ENCODE data around the gene LYRM4. TPM values are rescaled to one million over a fixed set of nuclear protein-coding genes. Genes with fewer than 3 reads are reported as not detected.
A peak's percentile ranks its signal among the peaks of the same experiment; 100 is the strongest.

The LYRM4 gene
- polyA plus RNA-seq, 1 donor = 26.7 TPM

DNA sequence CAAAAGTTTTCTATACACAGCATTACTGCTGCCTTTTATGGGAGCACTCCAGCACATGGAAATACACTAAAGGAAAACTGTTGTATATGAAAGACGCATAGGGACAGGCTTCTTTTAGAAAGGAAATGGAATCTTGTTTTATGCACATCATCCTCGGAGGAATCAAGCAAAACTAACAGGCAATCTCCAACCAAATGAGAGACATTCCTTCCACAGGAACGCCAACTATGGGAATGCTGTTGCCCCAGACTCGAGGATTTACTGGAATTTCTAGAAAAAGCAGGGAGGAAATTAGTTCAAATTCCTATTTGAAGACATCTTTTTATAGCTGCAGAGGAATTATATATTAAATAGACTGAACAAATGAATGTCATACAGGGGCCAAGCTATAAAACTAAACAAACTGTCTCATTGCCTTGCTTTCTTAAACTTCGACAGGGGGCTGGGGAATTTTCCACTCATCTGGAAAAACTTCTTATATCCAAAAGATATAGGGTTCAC is 52.2 kb downstream of the LYRM4 start:
- Histone ChIP-seq H3K9me3 (ENCODE audit: control insufficient read depth, low read depth, low read length) (no peaks in the 10 kb centered on the region), H3K4me3 (ENCODE audit: low read length) (no peak overlapping the region), H3K36me3 (ENCODE audit: control insufficient read depth, insufficient read depth, low read length) (peaks cover 9% of the 10 kb centered on the region), H3K27me3 (ENCODE audit: control insufficient read depth, insufficient read depth, low read length) (no peaks in the 10 kb centered on the region), H3K27ac (ENCODE audit: low read length) (no peak overlapping the region), H3K4me1 (ENCODE audit: control insufficient read depth, insufficient read depth, low read length) (peaks cover 19% of the 10 kb centered on the region)
- DNase-seq = peak in 1 of 2 donors; percentile 6
- WGBS (ENCODE audit: insufficient coverage, low lambda C conversion rate) = 94% methylated on average over 2 of the region's 5 CpGs

DNA sequence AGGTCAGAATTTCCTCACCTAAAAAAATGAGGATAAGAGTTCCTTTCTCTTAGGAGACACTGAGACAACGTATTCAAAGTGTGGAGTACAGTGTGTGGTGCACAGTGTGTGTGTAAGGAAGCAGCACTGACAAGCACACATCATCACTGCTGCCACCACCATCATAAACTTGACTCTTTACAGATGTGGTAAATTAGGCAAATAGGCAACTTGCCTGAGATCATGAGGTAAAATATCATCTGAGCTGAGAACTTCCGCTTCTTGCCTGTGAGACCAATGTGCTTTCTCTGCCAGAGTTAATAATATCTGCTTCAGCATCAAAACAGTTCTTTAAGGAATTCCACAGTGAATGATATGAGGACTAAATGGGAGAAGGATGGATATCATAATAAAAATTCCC is 52.7 kb downstream of the LYRM4 start:
- Histone ChIP-seq H3K27me3 (ENCODE audit: control insufficient read depth, insufficient read depth, low read length) (no peaks in the 10 kb centered on the region), H3K9me3 (ENCODE audit: control insufficient read depth, low read depth, low read length) (no peaks in the 10 kb centered on the region), H3K36me3 (ENCODE audit: control insufficient read depth, insufficient read depth, low read length) (peaks cover 7% of the 10 kb centered on the region), H3K4me3 (ENCODE audit: low read length) (no peak overlapping the region), H3K27ac (ENCODE audit: low read length) (no peak overlapping the region), H3K4me1 (ENCODE audit: control insufficient read depth, insufficient read depth, low read length) (peaks cover 19% of the 10 kb centered on the region)
- no peak for DNase-seq
- WGBS (ENCODE audit: insufficient coverage, low lambda C conversion rate) = no CpG with 5 or more reads among the region's 2 CpGs

DNA sequence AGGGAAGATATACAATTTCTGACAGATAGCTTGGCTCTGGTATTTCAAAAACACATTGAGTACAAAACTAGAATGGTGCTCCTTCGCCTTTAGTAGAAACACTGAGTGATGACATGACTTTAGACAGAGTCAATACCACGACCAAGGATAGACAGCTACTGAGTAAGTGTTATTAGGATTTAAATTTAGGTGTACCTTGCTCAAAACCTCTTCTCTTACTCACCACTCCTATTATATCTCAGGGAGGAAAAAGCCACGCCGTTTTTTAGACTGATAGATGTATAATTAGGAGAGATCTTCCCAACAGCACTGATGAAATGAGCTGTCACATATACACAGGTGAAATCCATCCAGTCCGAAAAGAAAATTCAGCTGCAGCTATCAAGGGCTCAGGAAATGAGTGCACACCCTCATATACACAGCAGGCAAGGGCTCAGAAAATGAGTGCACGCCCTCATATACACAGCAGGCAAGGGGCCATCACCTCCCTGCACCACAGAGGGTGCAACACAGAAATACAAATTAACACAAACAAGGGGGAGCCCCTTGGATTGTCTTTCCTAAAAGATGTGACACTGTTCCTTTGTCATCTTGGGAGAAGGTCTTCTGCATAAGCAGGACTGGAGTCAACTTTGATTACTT is 53.7 kb downstream of the LYRM4 start:
- Histone ChIP-seq H3K27me3 (ENCODE audit: control insufficient read depth, insufficient read depth, low read length) (no peaks in the 10 kb centered on the region), H3K4me3 (ENCODE audit: low read length) (no peak overlapping the region), H3K4me1 (ENCODE audit: control insufficient read depth, insufficient read depth, low read length) (peaks cover 19% of the 10 kb centered on the region), H3K27ac (ENCODE audit: low read length) (no peak overlapping the region), H3K9me3 (ENCODE audit: control insufficient read depth, low read depth, low read length) (no peaks in the 10 kb centered on the region), H3K36me3 (ENCODE audit: control insufficient read depth, insufficient read depth, low read length) (no peaks in the 10 kb centered on the region)
- DNase-seq = no peak
- WGBS (ENCODE audit: insufficient coverage, low lambda C conversion rate) = no CpG with 5 or more reads among the region's 6 CpGs

DNA sequence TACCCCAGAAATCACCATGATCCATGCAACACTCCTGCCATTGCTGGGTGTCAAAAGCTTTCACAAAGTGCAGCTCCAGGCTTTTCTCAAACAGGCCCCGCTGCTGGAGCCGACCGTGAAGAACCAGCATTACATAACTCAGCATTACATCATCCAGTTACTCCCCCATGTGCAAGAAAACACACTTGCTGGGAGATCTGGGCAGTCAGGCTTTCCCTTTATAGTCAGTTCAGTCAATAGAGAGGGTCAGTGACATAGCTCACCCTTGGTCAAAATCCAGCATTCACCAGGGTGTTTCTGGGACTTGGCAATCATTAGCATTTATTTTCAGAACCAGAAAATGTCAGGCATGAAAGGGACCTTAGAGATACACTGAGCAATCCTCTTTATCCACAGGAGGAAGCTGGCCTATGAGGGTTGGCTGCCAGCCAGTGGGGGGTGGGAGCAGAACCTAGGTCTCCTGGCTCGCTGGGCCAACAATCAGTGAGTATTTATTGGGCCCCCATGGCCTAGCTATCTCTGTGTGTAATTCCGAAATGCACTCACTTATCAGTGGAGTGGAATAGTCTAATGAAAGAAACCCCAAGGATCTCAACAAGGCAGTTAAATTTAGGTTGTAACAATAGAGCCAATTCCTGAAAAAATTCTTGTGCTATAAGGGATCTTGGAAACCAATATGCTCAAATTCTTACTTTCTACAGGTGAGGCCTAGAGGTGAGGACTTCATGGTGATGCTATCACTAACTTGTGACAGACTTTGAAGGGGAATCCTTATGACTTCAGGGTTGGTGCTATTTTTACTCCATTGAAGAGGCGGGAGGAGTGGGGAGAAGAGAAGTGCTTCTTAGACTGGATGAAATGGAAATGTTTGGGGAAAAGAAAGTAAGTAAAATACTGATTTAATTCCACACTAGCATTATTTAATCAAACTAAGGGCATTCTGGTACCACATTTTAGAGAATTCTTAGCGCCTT is 54.6 kb downstream of the LYRM4 start:
- H3K9me3 ChIP-seq (ENCODE audit: control insufficient read depth, low read depth, low read length) = no peaks in the 10 kb centered on the region
- no peaks in the 10 kb centered on the region for H3K27me3 ChIP-seq (ENCODE audit: control insufficient read depth, insufficient read depth, low read length)
- H3K4me3 ChIP-seq (ENCODE audit: low read length) = no peak overlapping the region
- 100% methylated on average over 1 of the region's 7 CpGs for WGBS (ENCODE audit: insufficient coverage, low lambda C conversion rate)
- peaks cover 19% of the 10 kb centered on the region for H3K4me1 ChIP-seq (ENCODE audit: control insufficient read depth, insufficient read depth, low read length)
- peak; percentile 70 to 76 for DNase-seq
- peak overlapping the region; percentile 65 for H3K27ac ChIP-seq (ENCODE audit: low read length)
- H3K36me3 ChIP-seq (ENCODE audit: control insufficient read depth, insufficient read depth, low read length) = peaks cover 3% of the 10 kb centered on the region

DNA sequence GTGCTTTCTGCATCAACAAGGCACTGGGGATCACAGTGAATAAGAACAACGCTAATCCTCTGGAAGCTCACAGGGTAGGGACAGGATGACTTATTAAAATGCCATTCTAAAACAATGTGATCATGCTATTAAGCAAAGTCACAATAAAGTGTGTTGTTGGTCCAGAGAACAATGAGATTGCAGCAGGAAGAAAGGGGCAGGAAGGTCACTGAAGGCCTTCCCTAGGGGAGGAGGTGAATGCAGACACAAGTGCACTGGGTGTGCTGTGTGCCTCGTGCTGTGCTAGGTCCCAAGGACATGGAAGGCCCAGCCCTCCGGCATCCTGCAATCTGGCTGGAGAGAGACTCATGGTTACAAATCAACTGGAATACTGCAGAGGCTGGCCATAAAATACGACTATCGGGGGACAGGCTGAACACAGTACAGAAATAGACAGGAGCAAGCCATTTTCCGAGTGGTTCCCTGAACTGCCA is 55.7 kb downstream of the LYRM4 start:
- peaks cover 19% of the 10 kb centered on the region for H3K4me1 ChIP-seq (ENCODE audit: control insufficient read depth, insufficient read depth, low read length)
- peak overlapping the region; percentile 65 for H3K27ac ChIP-seq (ENCODE audit: low read length)
- H3K4me3 ChIP-seq (ENCODE audit: low read length) = no peak overlapping the region
- H3K27me3 ChIP-seq (ENCODE audit: control insufficient read depth, insufficient read depth, low read length) = no peaks in the 10 kb centered on the region
- no peaks in the 10 kb centered on the region for H3K9me3 ChIP-seq (ENCODE audit: control insufficient read depth, low read depth, low read length)
- H3K36me3 ChIP-seq (ENCODE audit: control insufficient read depth, insufficient read depth, low read length) = peaks cover 3% of the 10 kb centered on the region
- DNase-seq = peak; percentile 29 to 58
- 64% methylated on average over 3 of the region's 6 CpGs for WGBS (ENCODE audit: insufficient coverage, low lambda C conversion rate)

DNA sequence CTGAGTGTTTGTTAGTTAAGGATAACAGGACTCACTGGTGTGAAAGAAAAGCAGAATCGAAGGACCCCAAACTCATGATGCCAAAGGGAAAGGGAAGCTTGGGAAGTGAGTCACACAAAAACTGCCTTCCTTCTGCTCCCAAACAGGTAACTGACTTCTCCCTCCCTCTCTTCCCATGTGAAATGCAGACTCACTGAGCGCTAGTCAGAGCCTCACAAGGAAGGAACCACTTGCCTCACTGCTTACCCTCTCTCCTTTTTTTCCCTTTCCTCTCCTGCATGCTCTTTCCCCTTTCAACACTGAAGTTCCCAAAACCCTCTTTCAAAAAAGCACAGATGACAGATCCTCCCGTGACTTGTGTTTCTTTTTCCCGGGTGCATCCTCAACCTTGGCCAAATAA is 56.4 kb downstream of the LYRM4 start:
- 95% methylated on average over 3 of the region's 4 CpGs for WGBS (ENCODE audit: insufficient coverage, low lambda C conversion rate)
- Histone ChIP-seq H3K27ac (ENCODE audit: low read length) (no peak overlapping the region), H3K4me3 (ENCODE audit: low read length) (no peak overlapping the region), H3K27me3 (ENCODE audit: control insufficient read depth, insufficient read depth, low read length) (no peaks in the 10 kb centered on the region), H3K4me1 (ENCODE audit: control insufficient read depth, insufficient read depth, low read length) (peaks cover 19% of the 10 kb centered on the region), H3K36me3 (ENCODE audit: control insufficient read depth, insufficient read depth, low read length) (peaks cover 3% of the 10 kb centered on the region), H3K9me3 (ENCODE audit: control insufficient read depth, low read depth, low read length) (no peaks in the 10 kb centered on the region)
- DNase-seq = no peak

DNA sequence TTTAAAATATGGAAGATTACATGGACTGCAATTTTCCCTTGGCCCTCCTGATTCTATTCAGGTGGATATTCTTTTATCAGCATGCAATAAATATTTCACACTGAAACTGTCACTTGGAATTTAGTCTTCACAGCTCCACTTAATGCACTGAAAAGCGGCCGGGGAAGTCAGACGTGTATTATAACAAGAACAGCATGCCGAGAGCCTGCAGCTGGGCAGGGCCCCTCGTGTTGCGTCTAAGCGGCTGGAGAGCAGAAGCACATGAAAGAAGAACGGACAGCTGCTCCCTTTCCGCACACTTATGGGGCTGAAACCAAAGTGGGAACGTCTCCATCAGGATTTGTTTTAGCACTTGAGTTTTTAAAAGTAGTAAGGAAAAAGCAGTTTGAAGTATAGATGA is 57.2 kb downstream of the LYRM4 start:
- Histone ChIP-seq H3K36me3 (ENCODE audit: control insufficient read depth, insufficient read depth, low read length) (peaks cover 3% of the 10 kb centered on the region), H3K4me1 (ENCODE audit: control insufficient read depth, insufficient read depth, low read length) (peaks cover 19% of the 10 kb centered on the region), H3K4me3 (ENCODE audit: low read length) (no peak overlapping the region), H3K27me3 (ENCODE audit: control insufficient read depth, insufficient read depth, low read length) (no peaks in the 10 kb centered on the region), H3K9me3 (ENCODE audit: control insufficient read depth, low read depth, low read length) (no peaks in the 10 kb centered on the region), H3K27ac (ENCODE audit: low read length) (no peak overlapping the region)
- WGBS (ENCODE audit: insufficient coverage, low lambda C conversion rate) = no CpG with 5 or more reads among the region's 10 CpGs
- peak in 1 of 2 donors; percentile 31 for DNase-seq

DNA sequence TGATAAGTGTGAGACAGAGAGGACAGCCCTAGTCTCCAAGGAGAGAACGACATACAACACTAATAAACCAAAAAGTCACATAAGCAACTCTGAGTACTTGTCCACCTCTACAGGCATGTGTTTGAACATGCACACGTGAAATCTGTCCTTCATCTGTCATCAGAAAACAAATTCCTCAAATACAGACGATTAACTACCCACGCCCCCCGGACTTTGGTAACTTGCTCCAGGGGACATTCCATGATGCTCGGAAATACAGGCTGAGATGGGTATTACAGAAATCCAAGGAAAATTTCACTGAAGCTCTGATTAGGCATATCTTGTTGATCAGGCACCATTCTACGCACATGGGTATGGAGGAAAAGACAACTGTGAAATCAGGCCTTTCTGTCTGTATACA is 57.8 kb downstream of the LYRM4 start:
- no peak overlapping the region for H3K4me3 ChIP-seq (ENCODE audit: low read length)
- DNase-seq = no peak
- no peaks in the 10 kb centered on the region for H3K27me3 ChIP-seq (ENCODE audit: control insufficient read depth, insufficient read depth, low read length)
- H3K27ac ChIP-seq (ENCODE audit: low read length) = no peak overlapping the region
- peaks cover 19% of the 10 kb centered on the region for H3K4me1 ChIP-seq (ENCODE audit: control insufficient read depth, insufficient read depth, low read length)
- H3K36me3 ChIP-seq (ENCODE audit: control insufficient read depth, insufficient read depth, low read length) = peaks cover 3% of the 10 kb centered on the region
- no peaks in the 10 kb centered on the region for H3K9me3 ChIP-seq (ENCODE audit: control insufficient read depth, low read depth, low read length)
- no CpG with 5 or more reads among the region's 7 CpGs for WGBS (ENCODE audit: insufficient coverage, low lambda C conversion rate)

DNA sequence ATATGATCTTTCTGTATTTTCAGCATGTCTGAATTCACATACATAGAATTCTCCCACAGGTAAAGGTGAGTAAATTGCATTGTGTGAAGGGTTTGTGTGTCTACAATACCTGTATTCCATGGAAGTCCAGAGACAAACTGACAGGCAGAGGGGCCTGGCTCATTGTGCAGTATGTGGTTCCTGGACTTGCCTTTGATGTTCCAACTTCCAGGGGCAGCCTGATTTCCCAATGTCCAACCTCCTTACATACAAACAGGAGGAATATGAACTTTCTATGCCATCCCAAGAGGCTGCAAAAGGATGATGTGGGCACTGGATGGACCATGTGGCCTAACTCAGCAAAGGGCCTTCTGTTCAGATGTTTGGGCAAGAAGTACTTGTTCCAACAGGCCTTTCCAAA is 58.5 kb downstream of the LYRM4 start:
- H3K4me3 ChIP-seq (ENCODE audit: low read length) = no peak overlapping the region
- no peaks in the 10 kb centered on the region for H3K9me3 ChIP-seq (ENCODE audit: control insufficient read depth, low read depth, low read length)
- peaks cover 19% of the 10 kb centered on the region for H3K4me1 ChIP-seq (ENCODE audit: control insufficient read depth, insufficient read depth, low read length)
- no peak overlapping the region for H3K27ac ChIP-seq (ENCODE audit: low read length)
- no peak for DNase-seq
- H3K27me3 ChIP-seq (ENCODE audit: control insufficient read depth, insufficient read depth, low read length) = no peaks in the 10 kb centered on the region
- peaks cover 3% of the 10 kb centered on the region for H3K36me3 ChIP-seq (ENCODE audit: control insufficient read depth, insufficient read depth, low read length)

DNA sequence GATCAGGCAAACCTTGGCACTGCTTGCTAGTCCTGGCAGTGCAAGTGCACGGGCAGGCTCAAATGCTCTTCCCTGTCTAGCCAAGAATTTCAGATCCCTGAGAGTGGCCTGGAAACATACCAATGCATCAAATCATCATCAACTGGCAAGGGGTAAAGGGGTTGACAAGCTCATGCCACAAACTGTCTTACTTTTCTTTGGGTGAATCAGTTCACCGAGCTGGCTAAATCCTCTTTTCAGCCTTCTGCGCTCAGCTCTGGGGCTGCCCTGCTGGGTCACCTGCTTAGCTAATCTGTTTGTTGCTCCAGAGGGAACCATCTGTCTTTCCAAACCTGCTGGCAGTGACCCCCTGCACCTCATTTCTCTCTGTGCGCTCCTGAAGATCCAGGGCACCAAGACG is 59.5 kb downstream of the LYRM4 start:
- Histone ChIP-seq H3K4me1 (ENCODE audit: control insufficient read depth, insufficient read depth, low read length) (peaks cover 17% of the 10 kb centered on the region), H3K36me3 (ENCODE audit: control insufficient read depth, insufficient read depth, low read length) (peaks cover 3% of the 10 kb centered on the region), H3K27me3 (ENCODE audit: control insufficient read depth, insufficient read depth, low read length) (no peaks in the 10 kb centered on the region), H3K4me3 (ENCODE audit: low read length) (no peak overlapping the region), H3K27ac (ENCODE audit: low read length) (no peak overlapping the region), H3K9me3 (ENCODE audit: control insufficient read depth, low read depth, low read length) (no peaks in the 10 kb centered on the region)
- DNase-seq = no peak
- WGBS (ENCODE audit: insufficient coverage, low lambda C conversion rate) = no CpG with 5 or more reads among the region's 5 CpGs

All from large intestine (tissue), 3 donors.